Loucy (cell line): ENCODE results near the gene RNF130.

ENCODE experiments used
- H2AFZ ChIP-seq: fragments of 200-600 bp; sonication (generic); 2 replicates; pipeline ENCODE4 v1.6.0; 2016; ENCODE audit warnings: antibody characterized with exemption, mild to moderate bottlenecking, low read length, moderate library complexity
- H3F3A ChIP-seq: fragments of 200-600 bp; 2 replicates; pipeline ENCODE4 v1.6.0; 2016; ENCODE audit warnings: antibody characterized with exemption, low read depth, mild to moderate bottlenecking
- H3K27me3 ChIP-seq: fragments of 200-600 bp; sonication (generic); 2 replicates; pipeline ENCODE4 v1.6.1; 2014; ENCODE audit warnings: low read length, mild to moderate bottlenecking; ENCODE audit not compliant: insufficient read depth, poor library complexity, severe bottlenecking
- H3K36me3 ChIP-seq: fragments of 200-600 bp; sonication (generic); 2 replicates; pipeline ENCODE4 v1.6.1; 2016; ENCODE audit warnings: low read length; ENCODE audit not compliant: insufficient read depth
- H3K4me1 ChIP-seq: fragments of 200-600 bp; sonication (generic); 2 replicates; pipeline ENCODE4 v1.5.1; 2014; ENCODE audit warnings: low read length, mild to moderate bottlenecking; ENCODE audit not compliant: insufficient read depth, poor library complexity, severe bottlenecking
- H3K4me2 ChIP-seq: fragments of 200-600 bp; sonication (generic); 2 replicates; pipeline ENCODE4 v1.6.0; 2014; ENCODE audit warnings: antibody characterized with exemption, low read length, low read depth, mild to moderate bottlenecking; ENCODE audit not compliant: poor library complexity, severe bottlenecking
- H3K4me3 ChIP-seq: fragments of 200-600 bp; sonication (generic); 2 replicates; pipeline ENCODE4 v1.5.1; 2014; ENCODE audit warnings: low read length, mild to moderate bottlenecking, mixed read lengths; ENCODE audit not compliant: poor library complexity, severe bottlenecking
- H3K79me2 ChIP-seq: fragments of 200-600 bp; sonication (generic); 2 replicates; pipeline ENCODE4 v1.6.1; 2014; ENCODE audit warnings: low read length; ENCODE audit not compliant: insufficient read depth
- H3K9ac ChIP-seq: fragments of 200-600 bp; sonication (generic); 2 replicates; pipeline ENCODE4 v1.6.0; 2014; ENCODE audit warnings: mild to moderate bottlenecking, low read depth, low read length, moderate library complexity; ENCODE audit not compliant: poor library complexity, severe bottlenecking
- H3K9me2 ChIP-seq: fragments of 200-600 bp; sonication (generic); replicated peaks from 2 replicates; pipeline ENCODE4 v1.6.1; 2016; ENCODE audit warnings: low read depth, low read length, mixed read lengths
- H3K9me3 ChIP-seq: fragments of 200-600 bp; sonication (generic); 2 replicates; pipeline ENCODE4 v1.6.1; 2014; ENCODE audit warnings: mild to moderate bottlenecking, antibody characterized with exemption, low read length, low read depth; ENCODE audit not compliant: insufficient read depth
- H4K20me1 ChIP-seq: fragments of 200-600 bp; sonication (generic); 2 replicates; pipeline ENCODE4 v1.6.0; 2014; ENCODE audit warnings: antibody characterized with exemption, low read length, mild to moderate bottlenecking; ENCODE audit not compliant: insufficient read depth, poor library complexity, severe bottlenecking
- EZH2phosphoT487 ChIP-seq: fragments of 200-600 bp; IDR thresholded peaks from 2 replicates; pipeline ENCODE4 v1.6.1; 2018; ENCODE audit warnings: antibody characterized with exemption, mild to moderate bottlenecking, moderate library complexity, borderline replicate concordance
- TF ChIP-seq, protein P1 (sequence below): fragments of 200-600 bp; sonication (generic); conservative IDR thresholded peaks from 2 replicates; pipeline ENCODE4 v1.5.1; 2014; ENCODE audit warnings: mild to moderate bottlenecking, antibody characterized with exemption, low read length

Gene RNF130

DNA sequence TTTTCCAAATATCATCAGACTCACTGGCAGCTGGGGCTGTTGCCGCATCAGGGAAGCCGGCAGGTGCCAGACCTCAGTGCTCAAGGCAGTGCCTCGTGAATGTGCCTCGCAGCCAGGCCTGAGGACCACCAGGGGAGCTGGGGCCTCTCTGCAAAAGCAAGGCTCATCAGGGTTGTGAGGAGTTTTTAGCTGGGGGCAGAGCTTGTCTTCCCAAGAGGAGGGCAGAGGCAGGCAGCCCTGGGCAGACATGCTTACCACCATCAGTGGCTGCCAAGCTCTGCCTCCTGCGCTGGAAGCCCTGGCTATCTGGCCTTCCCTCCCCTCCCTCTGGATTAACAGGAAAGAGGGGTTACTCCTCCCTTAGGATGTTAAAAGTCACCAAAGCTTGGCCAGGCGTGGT, 155.0 kb downstream of the RNF130 start:
- H3K9ac ChIP-seq: no peak overlapping the region
- H3K4me2 ChIP-seq: no peak overlapping the region
- no peaks in the 10 kb centered on the region for H3K36me3 ChIP-seq
- H3K9me2 ChIP-seq: no peaks in the 10 kb centered on the region
- no peaks in the 10 kb centered on the region for H4K20me1 ChIP-seq
- no peak overlapping the region for H3K4me3 ChIP-seq
- H3F3A ChIP-seq: no peaks in the 10 kb centered on the region
- peaks cover 10% of the 10 kb centered on the region for H3K4me1 ChIP-seq
- H3K79me2 ChIP-seq: no peaks in the 10 kb centered on the region
- H3K9me3 ChIP-seq: no peaks in the 10 kb centered on the region
- H3K27me3 ChIP-seq: no peaks in the 10 kb centered on the region
- TF ChIP-seq, protein P1, sequence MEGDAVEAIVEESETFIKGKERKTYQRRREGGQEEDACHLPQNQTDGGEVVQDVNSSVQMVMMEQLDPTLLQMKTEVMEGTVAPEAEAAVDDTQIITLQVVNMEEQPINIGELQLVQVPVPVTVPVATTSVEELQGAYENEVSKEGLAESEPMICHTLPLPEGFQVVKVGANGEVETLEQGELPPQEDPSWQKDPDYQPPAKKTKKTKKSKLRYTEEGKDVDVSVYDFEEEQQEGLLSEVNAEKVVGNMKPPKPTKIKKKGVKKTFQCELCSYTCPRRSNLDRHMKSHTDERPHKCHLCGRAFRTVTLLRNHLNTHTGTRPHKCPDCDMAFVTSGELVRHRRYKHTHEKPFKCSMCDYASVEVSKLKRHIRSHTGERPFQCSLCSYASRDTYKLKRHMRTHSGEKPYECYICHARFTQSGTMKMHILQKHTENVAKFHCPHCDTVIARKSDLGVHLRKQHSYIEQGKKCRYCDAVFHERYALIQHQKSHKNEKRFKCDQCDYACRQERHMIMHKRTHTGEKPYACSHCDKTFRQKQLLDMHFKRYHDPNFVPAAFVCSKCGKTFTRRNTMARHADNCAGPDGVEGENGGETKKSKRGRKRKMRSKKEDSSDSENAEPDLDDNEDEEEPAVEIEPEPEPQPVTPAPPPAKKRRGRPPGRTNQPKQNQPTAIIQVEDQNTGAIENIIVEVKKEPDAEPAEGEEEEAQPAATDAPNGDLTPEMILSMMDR: no peak
- TF ChIP-seq EZH2phosphoT487: no peak
- H2AFZ ChIP-seq: no peak overlapping the region

DNA sequence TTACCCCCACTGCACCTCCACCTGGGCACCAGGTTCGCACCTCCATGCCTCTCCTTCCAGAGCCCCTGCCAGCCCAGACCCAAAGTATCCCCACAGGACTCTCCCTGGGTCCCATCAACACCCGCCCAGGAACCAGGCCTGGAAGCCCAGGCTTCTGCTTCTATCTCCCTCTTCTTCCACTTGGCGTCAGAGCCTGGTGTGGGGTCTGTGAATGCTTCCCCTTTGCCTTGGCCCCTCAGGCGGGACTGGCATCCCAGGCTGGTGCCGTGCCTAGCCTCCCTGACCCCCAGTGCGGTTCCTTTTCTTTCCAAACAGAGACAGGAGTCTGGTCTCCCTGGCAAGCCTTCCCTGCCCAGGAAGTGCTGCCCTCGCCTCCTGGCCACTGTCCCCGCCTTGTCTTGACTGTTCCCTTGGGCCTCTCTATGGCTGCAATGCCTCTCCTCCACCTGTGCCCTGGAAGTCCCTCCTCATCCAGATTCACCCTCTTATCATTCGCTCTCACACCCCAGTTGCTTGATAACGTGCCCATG, 156.1 kb downstream of the RNF130 start:
- Histone ChIP-seq H3F3A (no peaks in the 10 kb centered on the region), H3K27me3 (no peaks in the 10 kb centered on the region), H3K36me3 (no peaks in the 10 kb centered on the region), H3K4me2 (no peak overlapping the region), H3K9ac (no peak overlapping the region), H3K4me1 (peaks cover 10% of the 10 kb centered on the region), H3K79me2 (no peaks in the 10 kb centered on the region), H2AFZ (no peak overlapping the region), H3K9me2 (no peaks in the 10 kb centered on the region), H4K20me1 (no peaks in the 10 kb centered on the region), H3K9me3 (no peaks in the 10 kb centered on the region), H3K4me3 (no peak overlapping the region)
- no peak for TF ChIP-seq EZH2phosphoT487
- TF ChIP-seq, protein P1: no peak

DNA sequence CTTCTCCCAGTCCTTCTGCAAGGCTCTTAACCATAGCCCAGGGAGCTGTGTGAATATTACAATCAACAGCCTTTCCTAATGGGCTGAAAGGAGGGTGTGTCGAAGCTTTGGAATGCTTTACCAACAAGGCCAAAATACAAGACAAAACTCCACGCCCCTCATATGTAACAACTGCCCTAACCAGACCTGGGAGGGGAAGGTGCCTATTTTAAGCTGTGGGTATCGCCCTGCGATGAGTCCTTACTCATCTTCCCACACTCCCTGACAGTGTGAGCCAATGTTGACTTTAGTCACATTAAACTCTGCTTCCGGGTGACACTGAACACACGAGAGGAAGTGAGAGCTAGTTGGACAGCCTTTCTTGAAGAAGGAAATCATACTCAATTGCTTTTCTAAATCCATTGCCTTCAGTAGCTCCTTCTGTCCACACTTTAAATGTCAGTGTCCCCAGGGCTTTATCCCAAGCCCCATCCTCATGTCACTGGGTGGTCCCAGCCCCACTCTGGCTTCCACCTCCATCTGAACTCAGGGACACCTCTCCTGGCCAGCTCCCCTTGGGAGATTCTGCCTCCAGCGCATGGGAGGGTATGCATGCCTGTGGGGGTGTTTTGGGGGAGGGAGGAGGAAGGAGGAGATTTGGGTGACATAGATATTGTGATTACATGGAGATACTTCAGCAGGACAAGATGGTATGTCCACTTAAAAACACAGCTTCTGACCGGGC, 157.4 kb downstream of the RNF130 start:
- Histone ChIP-seq H3K4me3 (no peak overlapping the region), H3K4me2 (no peak overlapping the region), H3K9me2 (no peaks in the 10 kb centered on the region), H3K36me3 (no peaks in the 10 kb centered on the region), H3F3A (no peaks in the 10 kb centered on the region), H4K20me1 (no peaks in the 10 kb centered on the region), H2AFZ (no peak overlapping the region), H3K79me2 (no peaks in the 10 kb centered on the region), H3K9me3 (no peaks in the 10 kb centered on the region), H3K4me1 (no peaks in the 10 kb centered on the region), H3K9ac (no peak overlapping the region), H3K27me3 (no peaks in the 10 kb centered on the region)
- no peak for TF ChIP-seq EZH2phosphoT487
- TF ChIP-seq, protein P1: no peak
